Liver (tissue), 9 donors: ENCODE results near the gene GALNT9. TPM values are rescaled to one million over a fixed set of nuclear protein-coding genes. Genes with fewer than 3 reads are reported as not detected.

ENCODE experiments used
- DNase-seq: peaks from one replicate; pipeline ENCODE4 v3.0.0-alpha.2; 2017; ENCODE audit warnings: low spot score
- H3K27ac ChIP-seq, 2 donors: one replicate each; pipeline ENCODE4 v1.7.0; 2013; ENCODE audit warnings: inconsistent platforms in 2 of 2, low read length in 2 of 2, control low read depth in 1 of 2, low read depth in 1 of 2, mild to moderate bottlenecking in 1 of 2
- H3K27me3 ChIP-seq, 4 donors: one replicate each; pipeline versions ENCODE4 v1.6.1 to v1.7.0; 2013; ENCODE audit warnings: low read length in 3 of 4, inconsistent platforms in 1 of 4, mild to moderate bottlenecking in 1 of 4, moderate library complexity in 1 of 4; ENCODE audit not compliant: control insufficient read depth in 4 of 4, insufficient read depth in 4 of 4
- H3K36me3 ChIP-seq, 4 donors: one replicate each; pipeline versions ENCODE4 v1.6.1 to v1.7.0; 2013; ENCODE audit warnings: low read length in 3 of 4, mild to moderate bottlenecking in 3 of 4, low read depth in 1 of 4, moderate library complexity in 1 of 4; ENCODE audit not compliant: control insufficient read depth in 4 of 4, insufficient read depth in 3 of 4
- H3K4me1 ChIP-seq, 4 donors: one replicate each; pipeline versions ENCODE4 v1.6.1 to v1.7.0; 2013; ENCODE audit warnings: low read length in 3 of 4, mild to moderate bottlenecking in 3 of 4, moderate library complexity in 1 of 4; ENCODE audit not compliant: control insufficient read depth in 4 of 4, insufficient read depth in 4 of 4
- H3K4me3 ChIP-seq, 3 donors: one replicate each; pipeline versions ENCODE4 v1.6.1 to v1.7.0; 2013; ENCODE audit warnings: low read length in 3 of 3, control low read depth in 1 of 3, low read depth in 1 of 3, mild to moderate bottlenecking in 1 of 3
- H3K9ac ChIP-seq, 2 donors: one replicate each; pipeline ENCODE4 v1.7.0; 2013; ENCODE audit warnings: low read length in 2 of 2, mild to moderate bottlenecking in 2 of 2, moderate library complexity in 2 of 2, control low read depth in 1 of 2, low read depth in 1 of 2
- H3K9me3 ChIP-seq, 4 donors: one replicate each; pipeline versions ENCODE4 v1.6.1 to v1.7.0; 2013; ENCODE audit warnings: low read length in 3 of 4; ENCODE audit not compliant: control insufficient read depth in 4 of 4
- ATF3 ChIP-seq: IDR thresholded peaks from 2 replicates; pipeline ENCODE4 v1.6.1; 2016; ENCODE audit warnings: antibody characterized with exemption
- CTCF ChIP-seq: fragments of 150-350 bp; IDR thresholded peaks from 2 replicates; pipeline ENCODE4 v1.5.1; 2017; ENCODE audit warnings: improper control_type of control experiment, low read depth, low read length; ENCODE audit not compliant: missing input control
- EGR1 ChIP-seq, 2 donors: IDR thresholded peaks; 2 replicates each; pipeline ENCODE4 v1.6.1; 2016 to 2018; ENCODE audit warnings: antibody characterized with exemption in 2 of 2, low read depth in 2 of 2
- FOXA1 ChIP-seq: IDR thresholded peaks from 2 replicates; pipeline ENCODE4 v1.6.1; 2016; ENCODE audit warnings: antibody characterized with exemption
- FOXA2 ChIP-seq: IDR thresholded peaks from 2 replicates; pipeline ENCODE4 v1.6.1; 2016; ENCODE audit warnings: antibody characterized with exemption
- GABPA ChIP-seq, 2 donors: IDR thresholded peaks in 1 of 2; conservative IDR thresholded peaks in 1 of 2; 2 replicates each; pipeline ENCODE4 v1.6.1; 2016; ENCODE audit warnings: antibody characterized with exemption in 2 of 2, mild to moderate bottlenecking in 1 of 2, moderate library complexity in 1 of 2
- HNF4A ChIP-seq, 2 donors: conservative IDR thresholded peaks; 2 replicates each; pipeline ENCODE4 v1.6.1; 2016; ENCODE audit warnings: antibody characterized with exemption in 2 of 2, mild to moderate bottlenecking in 2 of 2
- RAD21 ChIP-seq, 2 donors: IDR thresholded peaks; 2 replicates each; pipeline ENCODE4 v1.6.1; 2016; ENCODE audit warnings: antibody characterized with exemption in 2 of 2, mild to moderate bottlenecking in 2 of 2
- RXRA ChIP-seq, 2 donors: IDR thresholded peaks; 2 replicates each; pipeline ENCODE4 v1.6.1; 2017 to 2018; ENCODE audit warnings: antibody characterized with exemption in 2 of 2, mild to moderate bottlenecking in 1 of 2
- SP1 ChIP-seq: IDR thresholded peaks from 2 replicates; pipeline ENCODE4 v1.6.1; 2018; ENCODE audit warnings: antibody characterized with exemption, mild to moderate bottlenecking
- TAF1 ChIP-seq: conservative IDR thresholded peaks from 2 replicates; pipeline ENCODE4 v1.6.1; 2016; ENCODE audit warnings: antibody characterized with exemption, mild to moderate bottlenecking
- YY1 ChIP-seq: IDR thresholded peaks from 2 replicates; pipeline ENCODE4 v1.6.1; 2016; ENCODE audit warnings: antibody characterized with exemption, mild to moderate bottlenecking
- ZBTB33 ChIP-seq: IDR thresholded peaks from 2 replicates; pipeline ENCODE4 v1.6.1; 2016; ENCODE audit warnings: antibody characterized with exemption
- WGBS: extraction: QIAGEN DNeasy Blood & Tissue Kit; methylation state at CpG from one replicate; pipeline ENCODE4 v1.1.7; 2013; 5-methylcytosine and 5-hydroxymethylcytosine counted together
- polyA plus RNA-seq, 2 donors: library from polyadenylated mRNA; stranded (reverse) in 1 of 2; unstranded in 1 of 2; fragments of 200-250 nt in 1 of 2; fragments of >200 nt in 1 of 2; fragmentation: Nextera tagmentation in 1 of 2; extraction: Ambion mirVana in 1 of 2; gene quantifications; one replicate each; pipeline versions ENCODE4 v1.2.1 to v1.2.3, GENCODE V29; 2013 to 2015
- total RNA-seq, 2 donors: library from RNA; depleted of rRNA; stranded (reverse); fragments of >200 nt; gene quantifications; one replicate each; pipeline ENCODE4 v1.2.3, GENCODE V29; 2014
- donor health status: healthy.
- donor health status: healthy.
- donor health status: healthy.
- donor health status: healthy.
- donor health status: healthy.

The GALNT9 gene
- total and polyA plus RNA-seq, 4 donors, result 0.05 to 0.25 (median 0.09) TPM; not detected in 1

GRCh38 chr12:132282031-132282949 lies 47.1 kb downstream of the GALNT9 start:
- H3K4me1 ChIP-seq, result peaks cover 0 to 4% (median 1%) of the 10 kb centered on the region in 4 donors
- no peak overlapping the region for H3K9ac ChIP-seq
- no peak overlapping the region for H3K27ac ChIP-seq
- WGBS, result 81% methylated on average over 23 of the region's 23 CpGs
- DNase-seq, result no peak
- H3K4me3 ChIP-seq, result no peak overlapping the region
- no peaks in the 10 kb centered on the region for H3K27me3 ChIP-seq
- TF ChIP-seq FOXA1, result no peak
- TF ChIP-seq SP1, result no peak
- TF ChIP-seq EGR1 (IDR thresholded peaks at IDR 0.05; ENCODE audit: low read depth in 2 of 2), result no peak
- H3K36me3 ChIP-seq, result no peaks in the 10 kb centered on the region
- H3K9me3 ChIP-seq, result no peaks in the 10 kb centered on the region

- Histone ChIP-seq H3K27ac (no peak overlapping the region), H3K4me1 (peaks cover 0 to 4% (median 1%) of the 10 kb centered on the region in 4 donors), H3K9ac (no peak overlapping the region), H3K4me3 (no peak overlapping the region), H3K36me3 (no peaks in the 10 kb centered on the region), H3K27me3 (no peaks in the 10 kb centered on the region), H3K9me3 (no peaks in the 10 kb centered on the region)
- TF ChIP-seq FOXA1 (no peak), CTCF (no peak), GABPA (IDR thresholded peaks at IDR 0.05 in 1 of 2, conservative IDR thresholded peaks at IDR 0.05 in 1 of 2) (no peak), HNF4A (conservative IDR thresholded peaks at IDR 0.05) (no peak), ZBTB33 (no peak), TAF1 (no peak), ATF3 (no peak)
- DNase-seq, result no peak
- 69% methylated on average over 19 of the region's 19 CpGs for WGBS
These were observed 48.4 kb downstream of the GALNT9 start for GRCh38 chr12:132281038-132281437.

GRCh38 chr12:132280406-132280805 lies 49.0 kb downstream of the GALNT9 start:
- Histone ChIP-seq H3K27me3 (no peaks in the 10 kb centered on the region), H3K4me3 (no peak overlapping the region), H3K9ac (no peak overlapping the region), H3K27ac (no peak overlapping the region), H3K36me3 (no peaks in the 10 kb centered on the region), H3K9me3 (no peaks in the 10 kb centered on the region), H3K4me1 (peaks cover 0 to 4% (median 1%) of the 10 kb centered on the region in 4 donors)
- WGBS, result 59% methylated on average over 12 of the region's 12 CpGs
- no peak for DNase-seq
- TF ChIP-seq FOXA2 (no peak), CTCF (no peak), FOXA1 (no peak), YY1 (no peak), RXRA (IDR thresholded peaks at IDR 0.05) (no peak), EGR1 (IDR thresholded peaks at IDR 0.05; ENCODE audit: low read depth in 2 of 2) (no peak), ZBTB33 (no peak), ATF3 (no peak), RAD21 (IDR thresholded peaks at IDR 0.05) (no peak), TAF1 (no peak), SP1 (no peak)
